CD4-positive, alpha-beta T cell treated with Interleukin-6 at 100 ng/mL for 8 hours (primary cell): ENCODE data around the gene ITGB1.
A peak's percentile ranks its signal among the peaks of the same experiment; 100 is the strongest.
"Not testable (repeated sequence)": the region's sequence is repeated elsewhere in the genome, so short reads cannot be mapped to it uniquely, and the experiment has no call there.

ENCODE experiments used
- DNase-seq: peaks from one replicate; pipeline ENCODE4 v3.0.0-alpha.2; 2020; ENCODE audit warnings: mixed read lengths, low spot score

The ITGB1 gene

DNA sequence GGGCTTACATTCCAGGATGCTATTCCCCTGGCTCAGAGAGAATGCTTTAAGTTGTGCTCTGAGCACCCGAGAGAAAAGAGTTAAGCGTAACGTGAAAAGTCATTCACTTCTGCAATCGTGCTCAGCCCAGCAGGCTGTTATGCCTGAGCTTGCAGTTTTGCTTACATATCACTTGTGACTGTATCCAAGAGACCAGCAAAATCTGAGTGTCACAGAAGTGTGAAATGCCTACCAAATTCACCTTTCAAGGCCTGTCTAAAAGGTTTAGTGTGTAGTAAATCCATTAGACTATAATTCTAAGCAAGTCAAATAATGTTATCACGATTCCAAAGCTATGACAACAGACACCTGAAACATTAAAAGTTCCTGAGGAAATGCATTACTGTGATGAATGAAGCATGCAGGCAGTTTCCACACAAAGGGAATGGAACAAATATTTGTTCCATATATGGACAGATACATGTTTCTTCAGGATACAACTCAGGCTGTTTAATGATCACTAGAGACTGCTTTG, 20.1 kb downstream of the ITGB1 start:
- DNase-seq: no peak

DNA sequence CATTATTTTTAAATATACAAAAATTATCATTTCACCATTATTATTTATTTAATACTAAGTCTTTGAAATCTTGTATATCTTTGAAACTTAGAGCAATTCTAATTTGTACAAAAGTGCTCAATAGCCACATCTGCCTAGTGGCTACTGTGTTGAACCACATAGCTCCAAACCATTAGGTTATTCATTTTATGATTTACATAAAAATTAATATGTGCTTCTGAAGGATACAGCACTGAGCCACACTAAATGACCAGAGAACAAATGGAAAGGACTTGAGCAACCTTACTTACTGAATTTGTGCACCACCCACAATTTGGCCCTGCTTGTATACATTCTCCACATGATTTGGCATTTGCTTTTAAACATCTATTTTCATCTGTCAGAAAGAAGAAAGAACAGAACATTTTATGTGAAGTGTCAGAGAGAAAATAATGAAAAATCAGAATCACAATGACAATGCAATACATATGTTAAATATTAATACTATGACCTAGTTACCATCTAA, 25.8 kb downstream of the ITGB1 start:
- no peak for DNase-seq

DNA sequence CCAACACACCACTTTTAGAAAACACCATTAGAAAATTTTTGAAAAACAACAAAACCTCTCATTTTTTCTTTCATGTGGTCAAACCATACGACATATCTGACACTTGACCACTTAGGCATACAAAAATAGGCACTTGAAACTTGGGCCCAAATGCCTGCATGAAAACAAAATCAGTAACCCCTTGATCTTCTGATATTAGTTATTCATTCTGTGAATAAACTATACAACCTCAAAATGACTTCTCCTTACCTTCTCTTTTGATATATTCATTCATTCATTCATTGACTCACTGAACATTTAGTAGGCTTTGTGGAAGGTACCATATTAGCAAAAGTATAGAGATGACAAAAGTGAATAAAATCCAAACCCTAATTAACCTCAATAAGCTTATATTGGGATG, 26.4 kb downstream of the ITGB1 start:
- no peak for DNase-seq

DNA sequence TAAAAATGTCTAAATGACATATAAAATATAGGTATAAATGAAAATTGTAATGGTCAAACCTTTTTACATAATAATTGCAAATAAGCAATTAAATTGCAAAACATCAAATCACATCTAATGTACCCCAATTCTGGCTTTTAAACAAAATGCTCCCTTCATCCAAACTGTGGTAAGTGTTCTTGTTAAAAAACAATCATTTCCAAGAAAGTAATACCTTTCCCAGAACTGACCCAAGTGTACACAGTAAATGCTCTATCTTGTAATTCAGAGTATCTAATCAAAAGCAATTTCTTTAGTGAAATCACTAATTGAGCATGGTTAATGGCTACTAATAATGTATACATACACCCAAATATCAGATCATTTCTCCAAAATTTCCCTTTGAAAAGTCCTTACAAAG, 28.0 kb downstream of the ITGB1 start:
- DNase-seq: no peak

DNA sequence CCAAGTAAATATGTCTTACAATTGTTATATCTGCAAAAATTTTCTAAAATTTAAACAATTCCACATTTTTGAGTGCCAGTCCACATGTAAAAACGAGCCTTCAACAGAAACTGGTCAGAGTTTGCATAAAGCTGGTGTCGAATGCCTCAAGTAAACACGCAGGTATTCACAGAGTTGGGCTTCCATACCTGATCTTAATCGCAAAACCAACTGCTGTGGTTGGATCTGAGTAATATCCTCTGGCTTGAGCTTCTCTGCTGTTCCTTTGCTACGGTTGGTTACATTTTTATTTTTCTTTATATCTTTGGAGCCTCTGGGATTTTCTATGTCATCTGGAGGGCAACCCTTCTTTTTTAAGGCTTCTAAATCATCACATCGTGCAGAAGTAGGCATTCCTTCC, 28.4 kb downstream of the ITGB1 start:
- DNase-seq: peak; percentile 31

DNA sequence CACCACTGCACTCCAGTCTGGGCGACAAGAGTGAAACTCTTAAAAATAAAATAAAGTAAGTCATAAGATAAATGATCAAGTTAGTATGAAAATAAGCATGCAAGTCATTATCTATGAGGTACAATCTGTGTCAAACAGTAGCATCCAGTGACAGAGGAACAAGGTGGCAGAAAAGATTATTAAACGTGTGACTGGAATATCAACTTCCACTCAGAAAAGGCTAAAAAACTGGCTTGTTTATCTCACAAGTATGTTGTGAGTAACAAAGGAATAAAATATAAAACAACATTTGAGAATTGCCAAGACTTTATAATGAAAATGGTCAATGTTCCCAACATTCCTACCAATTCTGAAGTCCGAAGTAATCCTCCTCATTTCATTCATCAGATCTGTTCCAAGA, 30.3 kb downstream of the ITGB1 start:
- no peak for DNase-seq

DNA sequence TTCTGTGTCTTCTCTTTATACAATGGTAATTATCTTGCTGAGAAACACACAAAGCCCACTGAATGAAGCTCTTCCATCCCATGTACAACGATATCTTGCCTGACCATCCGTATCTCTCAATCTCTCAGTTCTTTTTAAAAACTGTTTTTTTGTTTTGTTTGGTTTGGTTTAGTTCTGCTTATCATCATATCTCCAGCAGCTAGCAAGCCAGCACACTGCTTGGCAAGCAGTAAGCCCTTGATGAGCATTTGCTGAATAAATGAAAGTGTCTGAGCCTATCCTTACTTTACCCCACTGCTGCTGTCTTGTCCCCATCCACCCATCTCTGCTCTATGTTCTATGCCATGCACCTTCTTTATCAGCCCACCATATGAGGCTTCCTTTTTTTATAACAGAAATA, 34.2 kb downstream of the ITGB1 start:
- no peak for DNase-seq

DNA sequence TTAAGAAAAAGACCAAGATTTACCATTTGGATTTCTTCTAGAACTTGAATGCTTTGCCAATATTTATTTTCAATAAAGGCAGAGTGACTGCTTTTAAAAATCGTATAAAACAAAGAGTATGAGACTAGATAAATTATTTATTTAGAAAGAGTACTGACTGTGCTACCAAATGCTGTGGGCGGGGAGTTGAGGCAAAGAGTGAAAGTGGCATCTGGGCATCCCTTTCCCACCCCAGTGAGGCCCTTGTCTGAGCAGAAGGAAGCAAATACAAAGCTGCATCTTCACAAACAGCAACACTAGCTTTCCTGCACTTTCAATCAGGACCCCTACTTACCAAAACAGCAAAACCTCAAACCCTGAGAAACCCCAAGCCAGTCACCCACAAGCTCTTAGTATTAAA, 34.9 kb downstream of the ITGB1 start:
- no peak for DNase-seq

DNA sequence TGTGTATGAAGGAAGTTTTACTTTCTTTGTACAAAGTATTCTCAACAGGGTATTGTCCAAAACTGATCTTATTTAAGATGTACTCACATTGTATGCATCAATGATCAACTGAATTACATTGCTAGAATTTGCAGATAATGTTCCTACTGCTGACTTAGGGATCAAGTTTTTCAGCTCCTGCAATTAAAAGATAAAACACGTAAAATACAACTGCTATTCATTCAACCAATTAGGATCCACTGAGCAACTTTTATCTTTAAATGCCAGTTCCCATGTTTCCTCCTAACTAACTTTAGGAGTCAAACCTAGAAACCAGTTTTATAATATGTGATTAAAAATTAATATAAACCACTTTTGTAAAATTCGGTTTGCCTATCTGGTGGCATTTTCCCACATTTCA, 35.9 kb downstream of the ITGB1 start:
- no peak for DNase-seq

DNA sequence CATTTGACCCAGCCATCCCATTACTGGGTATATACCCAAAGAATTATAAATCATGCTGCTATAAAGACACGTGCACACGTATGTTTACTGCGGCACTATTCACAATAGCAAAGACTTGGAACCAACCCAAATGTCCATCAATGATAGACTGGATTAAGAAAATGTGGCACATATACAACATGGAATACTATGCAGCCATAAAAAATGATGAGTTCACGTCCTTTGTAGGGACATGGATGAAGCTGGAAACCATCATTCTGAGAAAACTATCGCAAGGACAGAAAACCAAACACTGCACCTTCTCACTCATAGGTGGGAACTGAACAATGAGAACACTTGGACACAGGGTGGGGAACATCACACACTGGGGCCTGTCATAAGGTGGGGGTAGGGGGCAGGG, 40.2 kb downstream of the ITGB1 start:
- not testable (repeated sequence) for DNase-seq

DNA sequence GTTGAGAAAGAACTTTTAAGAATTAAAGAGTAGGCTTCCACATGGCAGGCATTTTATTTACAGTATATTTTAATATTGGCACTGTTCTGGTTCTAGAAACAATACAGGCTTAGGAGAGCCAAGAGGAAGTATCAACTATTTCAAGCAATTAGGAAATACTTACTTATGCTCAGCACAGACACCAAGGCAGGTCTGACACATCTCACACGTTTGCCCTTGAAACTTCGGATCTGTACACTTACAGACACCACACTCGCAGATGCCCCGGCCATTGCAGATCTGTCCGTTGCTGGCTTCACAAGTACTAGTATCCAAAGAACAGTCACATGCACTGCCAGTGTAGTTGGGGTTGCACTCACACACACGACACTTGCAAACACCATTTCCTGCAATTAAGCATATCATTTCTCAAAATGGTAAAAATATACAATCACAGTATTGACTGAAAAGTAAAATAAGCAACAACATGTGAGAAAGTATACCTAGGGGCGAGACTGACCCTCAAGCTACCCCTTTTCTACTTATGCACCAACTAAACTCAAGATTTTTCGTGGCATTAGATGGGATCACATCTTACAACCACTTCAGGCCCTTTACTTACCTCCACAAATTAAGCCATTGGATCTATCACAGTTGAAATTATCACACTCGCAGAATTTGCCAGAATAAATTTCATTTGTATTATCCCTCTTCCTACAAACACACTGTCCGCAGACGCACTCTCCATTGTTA, 46.6 kb downstream of the ITGB1 start:
- DNase-seq: no peak

DNA sequence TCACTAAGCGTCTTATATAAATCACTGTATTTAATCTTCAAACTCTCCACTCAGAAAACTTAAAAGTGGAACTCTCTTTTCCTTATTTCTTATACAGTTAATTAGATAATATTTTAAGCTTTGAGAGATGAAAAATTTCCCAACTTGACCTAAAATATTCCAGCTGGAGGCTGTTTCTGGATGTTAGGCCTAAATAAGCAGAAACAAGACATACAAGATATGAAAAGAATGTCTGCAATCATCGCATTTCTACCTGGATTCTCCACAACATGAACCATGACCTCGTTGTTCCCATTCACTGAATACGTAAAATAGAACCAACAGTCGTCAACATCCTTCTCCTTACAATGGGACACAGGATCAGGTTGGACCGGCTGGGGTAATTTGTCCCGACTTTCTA, 48.1 kb downstream of the ITGB1 start:
- DNase-seq: not testable (repeated sequence)

DNA sequence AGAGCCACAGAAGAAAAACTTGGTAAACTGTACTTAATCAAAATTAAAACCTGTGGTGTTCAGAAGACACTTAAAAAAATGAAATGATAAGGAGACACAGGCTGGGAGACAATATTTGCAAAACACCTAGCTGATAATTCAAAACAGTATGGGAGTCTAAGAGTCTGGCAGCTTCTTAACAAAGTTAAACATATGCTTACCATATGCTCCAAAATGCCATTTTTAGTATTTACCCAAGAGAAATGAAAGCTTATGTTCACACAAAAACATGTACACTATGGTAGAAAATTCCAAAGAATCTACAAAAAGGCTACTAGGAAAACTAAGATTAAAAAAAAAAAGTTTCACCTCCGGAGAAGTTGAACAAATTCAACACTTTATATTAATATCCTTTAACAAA, 48.6 kb downstream of the ITGB1 start:
- no peak for DNase-seq

DNA sequence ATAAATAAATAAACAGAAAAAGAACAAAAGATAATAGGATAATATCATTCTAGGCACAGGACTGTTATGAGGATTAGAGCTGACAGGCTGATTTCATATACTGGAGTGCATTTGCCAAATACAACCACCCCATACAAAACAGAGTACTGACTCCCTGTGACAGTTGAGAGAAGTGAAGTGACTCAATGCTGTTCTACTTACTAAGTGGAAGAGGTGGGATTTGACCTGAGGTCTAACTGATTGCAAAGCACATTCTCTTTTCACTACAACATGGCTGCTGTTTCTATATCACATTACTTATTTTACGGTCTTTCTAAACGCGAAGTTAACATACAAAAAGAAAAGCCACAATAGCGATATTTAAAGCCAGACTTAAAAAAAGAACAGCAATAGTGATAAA, 51.4 kb downstream of the ITGB1 start:
- no peak for DNase-seq

DNA sequence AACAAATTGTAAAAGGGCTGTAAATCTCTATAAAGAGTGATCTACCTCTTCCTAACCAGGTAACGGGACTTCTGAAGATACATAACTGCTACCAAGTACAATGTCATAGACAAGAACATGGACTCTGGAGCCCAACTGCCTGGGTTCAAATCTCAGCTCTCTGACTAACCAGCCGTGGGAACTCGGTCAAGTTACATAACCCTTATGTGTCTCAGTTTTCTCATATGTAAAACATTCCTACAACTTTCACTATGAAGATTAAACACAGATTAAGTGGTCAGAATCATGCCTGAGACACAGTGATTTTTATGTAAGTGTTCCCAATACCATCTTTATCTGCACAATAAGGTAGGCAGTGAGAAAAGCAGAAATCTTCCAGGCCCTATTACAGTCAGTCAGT, 52.6 kb downstream of the ITGB1 start:
- no peak for DNase-seq

DNA sequence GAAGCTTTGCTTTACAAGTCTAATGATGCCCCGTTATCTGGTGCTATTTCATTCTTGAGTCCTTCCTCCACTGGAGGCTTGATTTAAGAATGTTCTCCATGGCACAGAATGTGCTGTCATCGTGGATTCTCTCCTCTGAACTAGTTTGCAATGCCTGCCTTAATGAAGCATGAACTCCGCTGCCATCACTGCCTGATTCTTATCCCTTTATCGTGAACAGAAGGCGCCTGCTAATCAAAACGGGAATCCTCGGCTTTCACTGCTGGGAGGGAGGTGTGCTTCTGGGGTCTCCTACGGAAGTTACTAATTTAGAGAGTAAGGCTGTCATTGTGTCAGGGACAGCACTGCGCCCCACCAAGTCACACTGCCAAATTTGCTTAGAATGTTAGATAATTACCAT, 56.2 kb downstream of the ITGB1 start:
- no peak for DNase-seq

DNA sequence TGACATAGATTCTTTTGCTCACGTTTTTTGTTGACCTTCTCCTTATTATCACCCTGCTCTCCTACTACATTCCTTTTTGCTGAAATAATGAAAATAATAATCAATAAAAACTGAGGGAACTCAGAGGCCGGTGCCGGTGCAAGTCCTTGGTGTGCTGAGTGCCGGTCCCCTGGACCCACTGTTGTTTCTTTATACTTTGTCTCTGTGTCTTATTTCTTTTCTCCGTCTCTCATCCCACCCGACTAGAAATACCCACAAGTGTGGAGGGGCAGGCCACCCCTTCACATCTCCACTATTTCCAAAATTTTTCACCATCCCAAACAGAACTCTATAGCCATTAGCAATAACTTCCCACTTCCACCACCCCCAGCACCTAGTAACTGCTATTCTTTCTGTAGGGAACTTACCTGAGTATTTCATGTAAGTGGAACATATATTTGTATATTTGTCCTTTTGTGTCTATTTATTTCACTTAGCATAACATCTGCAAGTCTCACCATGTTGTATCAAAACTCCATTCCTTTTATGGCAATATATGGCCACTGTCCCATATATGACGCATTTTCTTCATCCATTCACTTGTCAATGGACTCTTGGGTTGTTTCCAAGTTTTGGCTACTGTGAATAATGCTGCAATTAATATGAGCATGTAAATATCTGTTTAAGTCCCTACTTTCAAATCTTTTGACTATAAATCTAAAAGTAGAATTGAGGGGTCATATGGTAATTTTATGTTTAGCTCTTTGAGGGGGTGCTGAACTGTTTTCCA, 62.6 kb downstream of the ITGB1 start:
- DNase-seq: not testable (repeated sequence)

DNA sequence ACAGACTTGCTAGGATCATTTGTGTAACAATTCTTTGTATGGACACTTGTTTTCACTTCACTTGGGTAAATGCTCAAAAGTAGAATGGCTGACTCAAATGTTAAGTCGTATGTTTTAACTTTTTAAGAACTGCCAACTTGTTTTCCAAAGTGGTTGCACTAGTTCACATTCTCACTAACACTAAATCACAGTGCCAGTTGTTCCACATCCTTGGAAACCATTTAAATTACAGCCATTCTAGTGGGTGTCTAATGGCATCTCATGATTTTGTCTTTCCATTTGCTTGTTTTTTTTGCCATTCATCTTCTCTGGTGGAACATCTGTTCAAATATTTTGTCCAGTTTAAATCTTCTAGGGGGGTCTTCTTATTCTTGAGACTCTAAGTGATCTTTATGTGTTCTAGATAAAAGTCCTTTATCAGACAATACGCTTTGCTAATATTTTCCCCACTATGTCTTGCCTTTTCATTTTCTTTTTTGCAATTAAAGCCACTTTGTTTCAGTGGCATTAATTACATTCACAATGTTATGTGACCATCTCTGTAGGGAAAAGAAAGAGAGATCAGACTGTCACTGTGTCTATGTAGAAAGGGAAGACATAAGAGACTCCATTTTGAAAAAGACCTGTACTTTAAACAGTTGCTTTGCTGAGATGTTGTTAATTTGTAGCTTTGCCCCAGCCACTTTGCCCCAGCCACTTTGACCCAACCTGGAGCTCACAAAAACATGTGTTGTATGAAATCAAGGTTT, 63.9 kb downstream of the ITGB1 start:
- no peak for DNase-seq

DNA sequence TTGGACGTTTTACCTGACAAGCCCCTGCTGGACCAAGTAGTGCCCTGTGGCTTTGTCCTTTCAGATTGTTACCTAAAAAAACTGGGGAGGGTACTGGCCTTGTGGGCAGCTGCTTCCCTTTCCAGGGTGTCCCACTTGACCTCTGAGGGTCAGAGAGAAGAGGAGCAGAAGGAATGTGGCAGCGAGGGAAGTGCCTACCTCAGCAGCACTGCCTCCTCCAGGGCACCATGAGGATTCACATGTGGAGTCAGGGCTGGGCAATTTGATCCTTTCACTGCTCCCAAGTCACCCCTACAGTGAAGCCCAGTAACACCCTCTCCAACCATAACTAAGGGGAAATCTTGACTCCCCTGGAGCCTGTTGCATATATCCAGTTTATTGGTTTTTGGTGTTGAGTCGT, 64.6 kb downstream of the ITGB1 start:
- DNase-seq: no peak

DNA sequence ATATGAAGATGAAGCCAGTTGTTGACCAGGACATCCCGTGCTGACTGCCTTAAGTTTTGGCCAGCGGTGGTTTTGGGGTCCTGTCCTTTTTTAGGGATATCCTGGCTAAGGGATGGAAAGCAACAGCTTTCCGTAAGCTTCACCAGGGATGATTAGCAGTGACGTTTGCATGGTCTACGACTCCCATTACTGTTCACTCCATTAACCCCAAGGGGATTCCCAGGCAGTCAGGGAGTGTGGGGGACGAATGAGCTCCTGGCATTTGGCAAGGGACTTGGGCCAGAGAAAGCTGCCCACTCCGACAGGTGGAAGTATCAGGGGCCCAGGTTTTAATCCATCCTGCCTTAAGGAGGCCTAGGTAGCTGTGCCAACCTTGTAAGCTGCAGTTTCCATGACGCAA, 66.8 kb downstream of the ITGB1 start:
- no peak for DNase-seq

DNA sequence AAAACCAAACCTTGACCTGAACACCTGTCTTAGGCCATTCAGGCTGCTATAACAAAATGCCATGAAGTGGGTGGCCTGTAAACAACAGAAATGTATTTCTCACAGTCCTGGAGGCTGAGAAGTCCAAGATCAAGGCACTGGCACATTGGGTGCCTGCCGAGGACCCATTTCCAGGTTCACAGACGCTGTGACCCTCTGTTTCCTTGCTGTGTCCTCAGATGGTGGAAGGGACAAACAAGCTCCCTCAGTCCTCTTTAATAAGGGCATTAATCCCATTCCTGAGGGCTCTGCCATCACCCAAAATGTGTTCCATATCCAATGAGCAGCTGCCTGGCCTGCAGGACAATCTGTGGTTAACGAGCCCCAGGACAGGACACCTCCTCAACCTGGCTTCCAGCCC, 67.6 kb downstream of the ITGB1 start:
- DNase-seq: no peak

DNA sequence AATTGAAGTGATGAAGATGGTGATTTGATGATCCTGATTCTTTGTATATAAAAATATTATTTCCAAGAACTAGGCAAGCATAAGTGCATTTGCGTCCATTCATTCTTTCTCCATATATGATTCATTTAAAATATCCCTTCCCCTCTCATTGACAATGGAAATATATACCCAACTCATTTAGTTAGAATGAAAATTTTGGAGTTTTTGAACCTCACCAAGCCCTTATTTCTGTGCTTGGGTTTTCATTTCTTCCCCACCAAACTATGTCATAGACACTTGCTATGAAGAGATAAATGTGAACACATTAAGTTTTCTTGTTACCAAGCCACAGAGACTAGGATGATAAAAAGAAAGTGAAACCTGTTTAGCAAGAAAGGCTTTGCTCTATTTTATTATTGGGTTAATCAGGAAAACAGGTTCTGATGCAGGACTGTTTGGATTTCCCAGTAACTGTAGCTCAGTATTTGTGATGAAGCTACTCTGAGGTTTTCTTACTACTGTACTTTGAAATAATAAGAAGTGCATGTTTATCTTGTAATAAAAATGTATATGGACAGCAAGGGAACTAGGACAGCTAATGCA, 68.3 kb downstream of the ITGB1 start:
- DNase-seq: no peak
